ENCODE measurements around the gene DSG2.

Gene DSG2

GRCh38 chr18:31508781-31509180, 10.8 kb downstream of the DSG2 start:
- no peaks in the 10 kb centered on the region for H3K9me3 Mint-ChIP-seq
- ATAC-seq (ENCODE audit: low read depth) (no peak), DNase-seq (ENCODE audit: low spot score in 2 of 2) (no peak)
- no peak overlapping the region for H3K27ac Mint-ChIP-seq
- H3K27me3 Mint-ChIP-seq, result peaks cover 6% of the 10 kb centered on the region
- no peaks in the 10 kb centered on the region for H3K36me3 Mint-ChIP-seq
- no peak overlapping the region for H3K4me3 Mint-ChIP-seq
- no peaks in the 10 kb centered on the region for H3K4me1 Mint-ChIP-seq

- ATAC-seq (ENCODE audit: low read depth) (no peak), DNase-seq (ENCODE audit: low spot score in 2 of 2) (no peak)
- no peaks in the 10 kb centered on the region for H3K4me1 Mint-ChIP-seq
- H3K36me3 Mint-ChIP-seq, result no peaks in the 10 kb centered on the region
- H3K4me3 Mint-ChIP-seq, result no peak overlapping the region
- H3K27ac Mint-ChIP-seq, result no peak overlapping the region
- peaks cover 7% of the 10 kb centered on the region for H3K27me3 Mint-ChIP-seq
- H3K9me3 Mint-ChIP-seq, result no peaks in the 10 kb centered on the region
Measured at GRCh38 chr18:31509571-31509970, 11.6 kb downstream of the DSG2 start.

DNA sequence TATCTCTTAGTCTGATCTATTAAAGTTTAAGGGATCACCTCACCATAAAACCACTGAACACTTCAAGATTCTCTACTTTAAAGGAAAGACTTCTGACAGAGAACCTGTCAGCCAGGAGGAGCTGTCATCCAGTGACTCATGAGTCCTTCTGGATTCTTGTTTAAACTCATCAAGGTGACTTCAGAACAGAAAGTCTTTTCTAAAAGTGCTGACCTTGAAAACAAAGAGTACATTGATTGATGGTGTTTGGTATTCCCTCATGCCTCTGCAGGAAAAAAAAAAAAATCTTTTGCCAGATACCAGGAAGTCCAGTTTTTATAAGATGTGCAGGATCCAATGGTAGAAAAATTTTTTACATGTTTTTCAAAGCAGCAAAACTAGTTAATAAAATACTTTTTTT, 12.3 kb downstream of the DSG2 start:
- DNase-seq (ENCODE audit: low spot score in 2 of 2) (no peak), ATAC-seq (ENCODE audit: low read depth) (no peak)
- Mint-ChIP-seq H3K36me3 (no peaks in the 10 kb centered on the region), H3K4me3 (no peak overlapping the region), H3K9me3 (no peaks in the 10 kb centered on the region), H3K27ac (no peak overlapping the region), H3K27me3 (peaks cover 7% of the 10 kb centered on the region), H3K4me1 (no peaks in the 10 kb centered on the region)

GRCh38 chr18:31511098-31511497, 13.1 kb downstream of the DSG2 start:
- no peaks in the 10 kb centered on the region for H3K36me3 Mint-ChIP-seq
- H3K27ac Mint-ChIP-seq, result no peak overlapping the region
- H3K4me1 Mint-ChIP-seq, result no peaks in the 10 kb centered on the region
- ATAC-seq (ENCODE audit: low read depth), result no peak
- H3K27me3 Mint-ChIP-seq, result peaks cover 7% of the 10 kb centered on the region
- H3K9me3 Mint-ChIP-seq, result no peaks in the 10 kb centered on the region
- H3K4me3 Mint-ChIP-seq, result no peak overlapping the region
- DNase-seq (ENCODE audit: low spot score in 2 of 2), result no peak

GRCh38 chr18:31512203-31512764, 14.3 kb downstream of the DSG2 start:
- no peaks in the 10 kb centered on the region for H3K9me3 Mint-ChIP-seq

DNA sequence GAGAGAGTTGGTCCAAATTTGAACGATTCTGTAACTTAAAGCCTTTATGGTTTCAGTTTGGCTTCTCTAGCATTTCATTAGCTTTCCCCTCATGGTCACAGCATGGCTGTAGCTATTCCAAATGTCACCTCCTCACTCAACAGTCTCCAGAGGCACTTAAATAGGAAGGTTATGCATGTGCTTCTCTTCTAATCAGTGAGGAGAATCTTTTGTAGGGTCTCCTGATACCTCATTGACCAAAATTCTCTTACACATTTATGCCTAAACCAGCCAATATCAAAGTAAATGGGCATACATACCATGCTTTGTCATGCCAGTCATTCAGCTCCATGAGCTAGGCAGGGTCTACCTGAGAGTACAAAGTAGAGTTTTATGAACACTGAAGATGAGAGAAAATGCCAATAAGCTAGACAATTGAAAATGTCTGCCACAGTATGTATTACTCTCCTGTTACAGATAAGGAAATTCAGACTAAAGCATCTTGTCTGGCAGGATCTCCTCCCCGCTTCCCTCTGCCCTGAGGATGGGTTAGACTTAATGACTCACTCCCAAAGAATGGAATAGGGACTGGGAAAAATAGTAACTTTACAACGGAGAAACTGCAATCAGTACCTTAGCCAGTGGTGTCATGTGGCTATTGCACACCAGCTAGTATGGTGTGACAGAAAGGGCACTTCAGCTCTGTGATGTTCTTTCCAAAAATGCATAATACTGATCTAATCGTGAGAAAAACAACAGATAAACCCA, 15.4 kb downstream of the DSG2 start:
- H3K4me3 Mint-ChIP-seq, result no peak overlapping the region
- no peaks in the 10 kb centered on the region for H3K4me1 Mint-ChIP-seq
- no peaks in the 10 kb centered on the region for H3K36me3 Mint-ChIP-seq

More at GRCh38 chr18:31512203-31512764, 14.3 kb downstream of the DSG2 start:
- ATAC-seq (ENCODE audit: low read depth) (no peak), DNase-seq (ENCODE audit: low spot score in 2 of 2) (no peak)
- Mint-ChIP-seq H3K27me3 (peaks cover 7% of the 10 kb centered on the region), H3K4me3 (no peak overlapping the region), H3K36me3 (no peaks in the 10 kb centered on the region), H3K27ac (no peak overlapping the region), H3K4me1 (no peaks in the 10 kb centered on the region)

GRCh38 chr18:31516437-31516836, 18.5 kb downstream of the DSG2 start:
- H3K27me3 Mint-ChIP-seq, result peaks cover 6% of the 10 kb centered on the region
- DNase-seq (ENCODE audit: low spot score in 2 of 2), result no peak
- ATAC-seq (ENCODE audit: low read depth), result no peak
- H3K36me3 Mint-ChIP-seq, result no peaks in the 10 kb centered on the region
- no peaks in the 10 kb centered on the region for H3K9me3 Mint-ChIP-seq
- H3K27ac Mint-ChIP-seq, result no peak overlapping the region
- H3K4me3 Mint-ChIP-seq, result no peak overlapping the region
- H3K4me1 Mint-ChIP-seq, result no peaks in the 10 kb centered on the region

More for the DNA sequence above, 15.4 kb downstream of the DSG2 start:
- Mint-ChIP-seq H3K27ac (no peak overlapping the region), H3K27me3 (peaks cover 7% of the 10 kb centered on the region), H3K9me3 (no peaks in the 10 kb centered on the region)
- DNase-seq (ENCODE audit: low spot score in 2 of 2) (no peak), ATAC-seq (ENCODE audit: low read depth) (no peak)

- Mint-ChIP-seq H3K9me3 (no peaks in the 10 kb centered on the region), H3K27me3 (peaks cover 4% of the 10 kb centered on the region), H3K27ac (no peak overlapping the region), H3K4me1 (no peaks in the 10 kb centered on the region), H3K4me3 (no peak overlapping the region), H3K36me3 (no peaks in the 10 kb centered on the region)
- ATAC-seq (ENCODE audit: low read depth) (no peak), DNase-seq (ENCODE audit: low spot score in 2 of 2) (no peak)
Measured at GRCh38 chr18:31526374-31526773, 28.4 kb downstream of the DSG2 start.

GRCh38 chr18:31533236-31533635, 35.3 kb downstream of the DSG2 start:
- Mint-ChIP-seq H3K4me3 (no peak overlapping the region), H3K9me3 (no peaks in the 10 kb centered on the region), H3K27ac (no peak overlapping the region), H3K27me3 (no peaks in the 10 kb centered on the region), H3K4me1 (no peaks in the 10 kb centered on the region), H3K36me3 (no peaks in the 10 kb centered on the region)
- DNase-seq (ENCODE audit: low spot score in 2 of 2) (no peak), ATAC-seq (ENCODE audit: low read depth) (no peak)

- Mint-ChIP-seq H3K9me3 (no peaks in the 10 kb centered on the region), H3K27me3 (peaks cover 2% of the 10 kb centered on the region)
Measured at GRCh38 chr18:31538837-31539236, 40.9 kb downstream of the DSG2 start.

GRCh38 chr18:31546476-31546875, 48.5 kb downstream of the DSG2 start:
- Mint-ChIP-seq H3K27ac (no peak overlapping the region), H3K9me3 (no peaks in the 10 kb centered on the region), H3K36me3 (no peaks in the 10 kb centered on the region), H3K4me3 (no peak overlapping the region), H3K4me1 (no peaks in the 10 kb centered on the region), H3K27me3 (peaks cover under 1% of the 10 kb centered on the region)
- DNase-seq (ENCODE audit: low spot score in 2 of 2) (no peak), ATAC-seq (ENCODE audit: low read depth) (no peak)

More at GRCh38 chr18:31538837-31539236, 40.9 kb downstream of the DSG2 start:
- no peaks in the 10 kb centered on the region for H3K36me3 Mint-ChIP-seq
- ATAC-seq (ENCODE audit: low read depth), result no peak
- H3K4me1 Mint-ChIP-seq, result no peaks in the 10 kb centered on the region
- no peak overlapping the region for H3K4me3 Mint-ChIP-seq
- no peak for DNase-seq (ENCODE audit: low spot score in 2 of 2)
- no peak overlapping the region for H3K27ac Mint-ChIP-seq

DNA sequence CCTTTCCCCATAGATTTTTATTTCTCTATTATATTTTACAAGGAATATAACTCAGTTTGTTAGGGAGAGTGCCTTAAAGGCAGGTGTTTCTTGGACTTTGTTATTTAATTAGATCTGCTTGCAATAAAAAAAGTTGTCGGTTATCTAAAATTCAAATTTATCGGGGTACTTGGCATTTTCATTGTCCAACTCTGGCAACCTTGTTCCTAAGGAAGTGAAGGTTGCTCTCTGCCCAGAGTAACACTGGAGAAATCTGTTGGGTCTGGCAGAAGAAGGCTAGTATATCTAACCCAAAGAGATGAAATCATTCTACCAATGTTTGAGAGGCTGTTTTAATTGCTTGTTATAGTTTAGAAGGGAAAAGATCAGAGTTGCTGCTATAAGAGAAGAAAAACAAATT, 50.9 kb downstream of the DSG2 start:
- DNase-seq (ENCODE audit: low spot score in 2 of 2) (no peak), ATAC-seq (ENCODE audit: low read depth) (no peak)
- H3K4me1 Mint-ChIP-seq, result peaks cover 2% of the 10 kb centered on the region
- no peaks in the 10 kb centered on the region for H3K36me3 Mint-ChIP-seq
- H3K27ac Mint-ChIP-seq, result no peak overlapping the region
- no peaks in the 10 kb centered on the region for H3K9me3 Mint-ChIP-seq
- H3K4me3 Mint-ChIP-seq, result no peak overlapping the region
- peaks cover 3% of the 10 kb centered on the region for H3K27me3 Mint-ChIP-seq

DNA sequence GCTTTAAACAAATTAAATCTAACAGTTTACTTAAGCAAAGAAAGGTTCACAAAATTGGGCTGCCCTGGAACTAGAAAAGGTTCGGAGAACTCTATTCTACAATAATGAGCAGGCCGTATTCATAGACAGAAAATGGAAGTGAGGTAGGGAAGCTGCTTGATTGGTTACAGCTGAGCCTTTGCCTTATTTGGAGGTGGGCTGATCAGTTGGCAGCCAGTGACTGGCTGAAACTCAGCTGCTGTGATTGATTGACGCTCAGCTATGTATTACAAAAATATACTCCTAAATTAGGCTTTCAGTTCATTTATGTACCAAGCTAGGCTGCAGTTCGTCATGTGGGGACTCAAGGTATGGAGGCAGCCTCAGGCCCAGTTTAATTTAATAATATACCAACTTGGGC, 51.4 kb downstream of the DSG2 start:
- H3K4me1 Mint-ChIP-seq, result peaks cover 3% of the 10 kb centered on the region
- H3K27ac Mint-ChIP-seq, result no peak overlapping the region
- no peak for ATAC-seq (ENCODE audit: low read depth)
- H3K9me3 Mint-ChIP-seq, result no peaks in the 10 kb centered on the region
- peaks cover 5% of the 10 kb centered on the region for H3K27me3 Mint-ChIP-seq
- H3K4me3 Mint-ChIP-seq, result no peak overlapping the region
- no peaks in the 10 kb centered on the region for H3K36me3 Mint-ChIP-seq
- DNase-seq (ENCODE audit: low spot score in 2 of 2), result no peak

DNA sequence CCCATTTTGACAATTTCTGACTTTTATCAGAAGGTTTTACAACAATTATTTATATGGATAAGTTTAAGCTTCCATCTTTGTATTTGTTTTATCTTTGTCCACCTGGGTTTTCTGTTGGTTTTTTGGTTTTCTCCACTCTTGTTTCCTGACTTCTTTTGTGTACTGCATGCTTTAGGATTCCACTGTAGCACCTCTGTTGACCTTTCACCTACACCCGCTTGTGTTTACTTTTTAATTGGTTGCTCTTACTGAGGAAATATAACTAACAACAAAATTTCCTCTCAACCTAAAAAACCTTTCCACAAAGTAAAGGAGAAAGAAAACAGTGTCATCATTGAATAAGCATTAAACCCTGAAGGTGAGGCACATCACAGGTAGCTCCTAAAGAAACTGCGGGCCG, 53.9 kb downstream of the DSG2 start:
- ATAC-seq (ENCODE audit: low read depth) (no peak), DNase-seq (ENCODE audit: low spot score in 2 of 2) (no peak)
- no peaks in the 10 kb centered on the region for H3K36me3 Mint-ChIP-seq
- no peak overlapping the region for H3K27ac Mint-ChIP-seq
- no peaks in the 10 kb centered on the region for H3K9me3 Mint-ChIP-seq
- no peak overlapping the region for H3K4me3 Mint-ChIP-seq
- peaks cover 3% of the 10 kb centered on the region for H3K4me1 Mint-ChIP-seq
- H3K27me3 Mint-ChIP-seq, result peaks cover 11% of the 10 kb centered on the region

DNA sequence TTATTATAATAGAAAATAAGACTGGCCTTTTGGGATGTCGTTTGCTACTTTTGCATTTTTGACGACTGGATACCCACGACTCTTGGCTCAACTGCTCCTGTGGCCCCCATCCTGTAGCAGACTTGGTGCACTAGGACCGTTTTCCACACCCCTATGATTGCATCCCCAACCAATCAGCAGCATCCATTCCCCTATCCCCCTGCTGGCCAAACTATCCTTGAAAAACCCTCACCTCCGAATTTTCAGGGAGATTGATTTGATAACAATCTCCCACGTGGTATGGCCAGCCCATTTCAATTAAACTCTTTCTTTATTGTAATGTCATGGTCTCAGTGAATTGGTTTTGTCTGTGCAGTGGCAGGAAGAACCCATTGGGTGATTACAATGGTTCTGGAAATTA, 55.8 kb downstream of the DSG2 start:
- ATAC-seq (ENCODE audit: low read depth), result no peak
- Mint-ChIP-seq H3K36me3 (no peaks in the 10 kb centered on the region), H3K9me3 (no peaks in the 10 kb centered on the region), H3K4me3 (no peak overlapping the region), H3K27me3 (peaks cover 11% of the 10 kb centered on the region), H3K27ac (no peak overlapping the region), H3K4me1 (peaks cover 3% of the 10 kb centered on the region)
- DNase-seq (ENCODE audit: low spot score in 2 of 2), result no peak
